HTERT RPE-1 (cell line): Measurements from ENCODE around the gene GPHN.

Experiments
- in situ Hi-C: fragments of 300-500 bp; cut with MboI; formaldehyde crosslinking; loops from 4 replicates; pipeline ENCODE4 v1.14.3; 2020; ENCODE audit warnings: low sequenced_read_pairs

The GPHN gene

DNA sequence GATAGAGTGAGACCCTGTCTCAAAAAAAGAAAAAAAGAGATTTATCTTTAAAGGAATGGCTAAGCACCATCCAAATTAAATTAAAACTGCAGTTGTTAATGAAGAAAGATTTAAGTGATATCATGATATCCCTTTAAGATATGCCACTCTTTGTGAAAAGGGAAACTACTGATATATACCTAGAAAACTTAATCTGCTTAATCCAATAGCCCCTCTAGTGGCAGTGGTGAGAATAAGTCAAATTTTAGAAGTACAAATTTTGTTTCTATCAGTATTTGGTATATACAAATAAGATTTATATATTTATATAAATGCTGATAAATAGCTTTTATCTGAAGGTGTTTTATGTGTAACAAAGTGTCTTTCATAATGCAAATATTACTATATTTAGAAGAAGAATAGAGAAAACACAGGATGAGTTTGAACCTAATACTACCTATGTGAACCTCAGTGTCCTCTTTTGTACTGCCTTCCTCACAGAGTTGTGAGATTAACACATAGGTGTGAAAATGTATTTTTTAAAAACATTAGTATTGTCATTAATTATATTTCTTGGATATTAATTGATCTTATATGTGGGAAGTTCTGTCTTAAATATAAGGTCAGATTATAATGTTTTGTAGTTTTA is 629.9 kb downstream of the GPHN start:
- in situ Hi-C loops = no loop called here

DNA sequence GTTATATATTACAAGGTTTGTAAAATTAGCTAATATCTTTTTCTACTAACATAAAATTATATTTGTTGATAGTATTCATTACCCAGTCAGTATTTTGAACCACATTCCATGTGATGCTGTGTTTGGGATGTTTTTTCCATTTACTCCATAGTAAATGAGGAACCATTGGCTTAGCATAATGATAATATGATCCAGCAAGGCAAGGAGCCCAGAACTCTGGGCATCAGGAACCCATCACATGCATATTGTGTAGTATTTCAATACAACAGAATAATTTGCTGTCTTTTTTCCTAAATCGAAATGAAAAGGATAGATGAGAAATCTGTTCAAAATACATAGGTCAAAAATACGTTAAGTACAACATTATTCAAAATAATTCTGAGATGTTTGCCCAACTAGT is 632.6 kb downstream of the GPHN start:
- in situ Hi-C loops = no loop called here

DNA sequence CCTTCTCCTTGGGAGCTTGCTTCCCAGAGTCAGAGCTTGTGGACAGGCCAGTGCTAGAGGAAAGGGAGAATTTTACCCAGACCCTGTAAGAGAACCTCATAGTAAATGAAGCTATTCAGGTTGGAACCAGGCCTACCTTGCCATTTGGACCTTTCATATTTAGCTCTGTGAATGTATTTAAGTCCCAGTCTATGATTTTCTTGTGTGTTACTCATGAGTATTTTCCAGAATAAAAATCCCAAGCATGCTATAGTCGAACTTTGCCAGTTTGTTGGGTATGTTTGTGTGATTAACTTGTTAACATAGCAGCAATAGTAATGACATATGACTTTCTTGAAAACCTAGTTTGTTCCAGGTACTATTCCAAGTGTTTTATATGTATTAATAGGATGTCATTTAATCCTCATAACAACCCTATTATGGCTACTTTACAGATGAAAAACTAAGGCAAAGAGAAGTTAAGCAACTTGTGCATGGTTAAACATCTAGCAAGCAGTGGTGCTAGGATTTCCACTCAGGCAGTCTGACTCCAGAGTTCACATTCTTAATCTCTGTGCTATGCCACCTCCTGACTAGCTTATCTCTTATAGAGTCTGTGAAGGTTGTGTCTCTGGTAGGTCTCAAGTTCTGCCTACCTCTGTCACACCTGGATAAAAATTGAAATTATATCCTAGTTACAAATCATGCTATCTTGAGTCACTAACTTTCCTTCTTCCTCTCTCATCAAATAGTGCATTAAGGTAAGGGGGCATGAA is 633.4 kb downstream of the GPHN start:
- in situ Hi-C loops = no loop called here

- in situ Hi-C loops = loop anchor here (25.0 kb wide), 1 partner anchor 136 kb away; no protein-coding TSS in a partner anchor
Measured at GRCh38 chr14:67151082-67151666, 643.2 kb downstream of the GPHN start.

DNA sequence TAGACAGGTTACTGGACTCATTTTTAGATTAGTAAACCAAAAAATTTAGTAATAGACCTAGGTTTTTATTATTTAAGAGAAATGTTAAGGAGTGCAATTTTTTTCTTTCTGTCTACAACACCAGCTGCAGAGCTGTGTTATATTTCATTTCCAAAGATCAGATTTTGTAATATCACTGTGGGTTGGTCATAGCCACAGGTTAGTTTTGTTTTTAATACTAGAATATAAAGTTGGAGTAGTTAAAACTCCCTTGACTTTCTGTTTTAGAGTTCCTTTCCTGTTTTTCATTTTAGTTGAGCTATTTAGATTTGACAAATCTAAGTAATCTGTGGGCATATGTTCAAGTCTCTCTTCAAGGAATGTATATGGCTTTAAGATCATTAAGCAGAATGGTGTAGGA is 650.6 kb downstream of the GPHN start:
- in situ Hi-C loops = loop anchor here (25.0 kb wide), 1 partner anchor 129 kb away; no protein-coding TSS in a partner anchor

- in situ Hi-C loops = loop anchor here (25.0 kb wide), 1 partner anchor 125 kb away; no protein-coding TSS in a partner anchor
Measured at GRCh38 chr14:67162385-67162784, 654.4 kb downstream of the GPHN start.

- in situ Hi-C loops = loop anchor here (25.0 kb wide), 1 partner anchor 121 kb away; no protein-coding TSS in a partner anchor
Measured at GRCh38 chr14:67166450-67166853, 658.5 kb downstream of the GPHN start.

DNA sequence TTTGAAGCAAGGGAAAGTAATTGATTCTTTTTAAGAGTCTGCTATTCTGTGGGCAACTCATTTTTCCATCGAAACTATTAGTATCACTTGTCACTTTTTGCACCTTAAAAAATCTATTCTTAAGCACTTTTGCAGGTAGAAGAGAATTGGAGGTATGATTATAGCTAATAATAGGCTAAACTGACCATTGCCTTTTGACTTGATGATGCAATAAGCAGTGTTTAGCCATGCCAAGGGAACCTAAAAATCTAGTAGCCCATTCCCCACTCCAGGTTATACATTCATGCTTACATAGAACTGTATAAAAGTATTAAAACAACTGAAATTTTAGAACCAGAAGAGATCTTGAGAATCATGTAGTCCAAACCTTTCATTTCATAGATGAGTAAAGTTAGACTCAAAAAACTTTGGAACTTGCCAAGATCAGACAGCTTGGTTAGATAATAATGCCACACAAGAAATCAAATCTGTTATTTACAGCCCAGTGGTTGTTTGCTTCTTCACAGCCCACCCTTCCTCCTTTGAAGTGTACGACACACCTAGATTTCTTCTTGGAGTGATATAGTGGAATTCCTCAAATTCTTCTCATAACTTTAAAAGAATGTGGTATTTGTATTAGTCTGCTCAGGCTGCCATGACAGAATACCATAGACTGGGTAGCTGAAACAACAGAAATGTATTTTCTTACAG is 659.6 kb downstream of the GPHN start:
- in situ Hi-C loops = loop anchor here (25.0 kb wide), 1 partner anchor 120 kb away; no protein-coding TSS in a partner anchor

- in situ Hi-C loops = loop anchor here (25.0 kb wide), 1 partner anchor 119 kb away; no protein-coding TSS in a partner anchor
Measured at GRCh38 chr14:67168110-67168441, 660.1 kb downstream of the GPHN start.

DNA sequence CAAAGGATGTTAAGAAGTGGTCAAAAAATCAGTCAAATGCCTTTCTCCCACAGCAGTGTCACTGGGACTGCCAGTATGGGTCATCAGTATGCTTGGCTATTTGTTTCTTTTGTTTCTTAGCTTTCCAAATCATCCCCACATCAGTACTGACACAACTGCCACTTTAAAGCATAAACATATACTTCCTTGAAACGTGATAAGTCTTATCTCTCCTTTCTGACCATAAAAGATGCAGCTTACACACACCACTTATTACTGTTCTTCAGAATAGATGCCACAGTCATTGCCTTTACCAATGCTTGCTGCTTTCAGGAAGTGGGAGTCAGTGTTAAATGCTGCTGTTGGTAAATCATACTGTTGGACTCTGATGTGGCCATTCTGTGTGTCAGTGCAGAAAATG is 662.7 kb downstream of the GPHN start:
- in situ Hi-C loops = loop anchor here (25.0 kb wide), 1 partner anchor 117 kb away; no protein-coding TSS in a partner anchor

DNA sequence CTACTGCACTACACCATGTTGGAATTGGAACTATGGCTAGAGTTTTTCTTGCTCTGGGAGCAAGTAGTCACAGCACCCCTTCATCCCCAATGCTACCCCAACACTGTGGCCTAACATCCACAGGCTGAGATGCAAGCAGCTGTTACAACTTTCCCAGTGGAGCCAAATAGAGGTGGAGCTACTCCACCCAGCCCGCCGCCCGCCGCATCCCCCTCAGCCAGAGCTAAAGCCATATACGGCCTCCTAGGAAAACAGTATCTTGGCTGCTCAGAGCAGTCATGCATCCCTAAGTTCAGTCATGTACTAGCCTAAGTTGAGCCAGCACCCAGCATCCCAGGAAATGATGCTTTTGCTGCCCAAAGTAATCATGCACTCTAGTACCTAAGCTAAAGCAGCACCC is 664.1 kb downstream of the GPHN start:
- in situ Hi-C loops = loop anchor here (25.0 kb wide), 1 partner anchor 115 kb away; no protein-coding TSS in a partner anchor

DNA sequence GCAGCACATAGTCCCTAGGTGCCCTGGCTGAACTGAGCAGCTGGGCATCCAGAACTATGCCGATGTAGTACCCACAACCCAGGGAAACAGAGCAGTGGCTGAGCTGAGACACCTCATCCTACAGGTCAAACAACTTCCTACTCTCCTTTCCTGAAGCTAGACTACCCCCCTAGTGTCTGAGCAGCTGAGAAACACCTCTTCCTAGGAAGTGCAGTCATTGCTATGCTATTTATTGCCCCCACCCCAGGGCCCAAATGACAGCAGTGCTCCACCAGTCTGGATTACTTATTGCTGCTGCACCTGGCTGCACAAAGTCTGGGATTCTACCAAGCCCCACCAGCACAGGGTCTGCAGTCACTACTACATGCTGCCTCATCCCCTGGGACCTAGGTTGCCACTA is 664.6 kb downstream of the GPHN start:
- in situ Hi-C loops = loop anchor here (25.0 kb wide), 1 partner anchor 115 kb away; no protein-coding TSS in a partner anchor

GRCh38 chr14:67173719-67174118 is 665.8 kb downstream of the GPHN start:
- in situ Hi-C loops = loop anchor here (25.0 kb wide), 1 partner anchor 114 kb away; no protein-coding TSS in a partner anchor

DNA sequence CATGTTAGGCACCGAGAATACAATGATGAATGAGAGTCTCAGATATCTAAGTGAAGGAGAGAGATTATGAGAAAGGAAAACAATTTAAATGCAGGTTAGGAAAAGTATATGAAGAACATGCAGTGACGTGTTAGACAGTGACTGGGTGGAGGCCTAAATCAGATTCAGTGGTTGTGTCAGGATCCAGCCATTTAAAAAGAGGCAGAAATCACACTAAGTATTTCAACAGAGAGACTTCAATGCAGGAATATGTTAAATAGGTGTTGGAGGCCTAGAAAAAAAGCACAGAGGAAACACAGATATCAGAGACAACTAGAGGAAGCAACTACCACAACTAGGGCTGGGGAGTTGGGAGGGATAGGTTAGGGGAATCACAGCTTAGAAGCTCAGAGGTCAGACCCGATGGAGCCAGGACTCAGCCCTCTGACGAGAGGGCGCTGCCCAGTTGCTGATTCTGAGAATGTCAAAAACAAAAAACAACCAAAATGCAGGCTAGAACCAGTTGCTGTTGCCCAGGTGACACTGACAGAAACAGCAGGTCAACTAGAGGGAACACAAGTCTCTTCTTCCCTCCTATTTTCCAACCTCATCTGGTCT is 678.3 kb downstream of the GPHN start:
- in situ Hi-C loops = no loop called here

GRCh38 chr14:67186789-67187584 is 679.0 kb downstream of the GPHN start:
- in situ Hi-C loops = no loop called here

- in situ Hi-C loops = no loop called here
Measured at GRCh38 chr14:67187826-67188225, 679.9 kb downstream of the GPHN start.

- in situ Hi-C loops = no loop called here
Measured at GRCh38 chr14:67188326-67188725, 680.4 kb downstream of the GPHN start.

DNA sequence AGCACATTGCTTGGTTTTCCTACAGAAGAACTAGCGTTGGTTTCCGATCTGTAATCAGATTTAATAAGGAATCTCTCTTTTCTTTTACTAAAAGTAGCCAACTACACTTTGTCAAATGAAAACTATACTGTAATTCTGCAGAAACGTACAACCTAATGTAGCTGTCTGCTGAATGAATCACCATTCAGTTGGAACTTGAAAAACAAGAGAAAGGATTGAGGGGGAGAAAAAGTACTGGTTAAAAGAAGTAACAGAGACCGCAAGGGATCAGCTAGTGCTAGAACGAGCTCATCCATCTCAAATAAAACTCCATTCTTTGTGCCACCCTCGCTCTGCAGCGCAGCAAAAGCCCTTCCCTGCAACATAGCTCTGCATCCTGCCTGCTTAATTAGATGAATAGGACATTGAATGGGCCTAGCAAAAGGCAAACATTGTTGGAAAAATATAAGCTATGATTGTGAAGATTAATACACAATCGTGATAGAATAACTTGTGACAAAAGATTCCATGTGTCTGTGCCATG is 683.9 kb downstream of the GPHN start:
- in situ Hi-C loops = no loop called here

DNA sequence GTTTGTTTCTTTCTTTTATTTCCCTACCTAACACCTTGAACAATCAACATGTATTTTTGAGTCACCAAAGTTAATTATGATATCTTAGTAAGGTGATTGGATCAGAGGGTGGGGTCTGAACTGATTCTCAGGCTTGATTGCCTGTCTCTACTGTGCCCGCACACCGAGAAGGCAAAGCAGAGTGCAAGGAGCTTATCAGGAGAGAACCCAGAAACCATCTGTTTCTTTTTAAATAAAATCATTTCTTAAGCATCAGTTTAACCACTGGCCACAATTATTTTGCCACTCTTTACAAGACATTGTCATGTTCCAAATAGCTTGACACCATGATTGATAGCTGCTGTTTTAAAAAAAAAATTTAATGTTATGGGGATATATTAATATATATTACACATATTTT is 684.4 kb downstream of the GPHN start:
- in situ Hi-C loops = no loop called here

GRCh38 chr14:67195279-67195678 is 687.3 kb downstream of the GPHN start:
- in situ Hi-C loops = no loop called here
